Fibroblast of lung (primary cell): ENCODE measurements around the gene EYS. TPM values are rescaled to one million over a fixed set of nuclear protein-coding genes. Genes with fewer than 3 reads are reported as not detected.

ENCODE experiments used
- DNase-seq, 2 donors: peaks; one replicate each; pipeline versions ENCODE4 v3.0.0 to v3.0.0-alpha.2; 2010; ENCODE audit warnings: low read depth in 2 of 2
- H2AFZ ChIP-seq: 2 replicates; pipeline ENCODE4 v1.5.1; 2012; ENCODE audit warnings: low read length, control low read depth, inconsistent platforms
- H3K27ac ChIP-seq: 2 replicates; pipeline ENCODE4 v1.5.1; 2011; ENCODE audit warnings: low read length, control low read depth; ENCODE audit not compliant: insufficient read depth
- H3K27me3 ChIP-seq: 2 replicates; pipeline ENCODE4 v1.5.1; 2011; ENCODE audit warnings: mild to moderate bottlenecking, low read length; ENCODE audit not compliant: control insufficient read depth, insufficient read depth
- H3K36me3 ChIP-seq: 2 replicates; pipeline ENCODE4 v1.5.1; 2011; ENCODE audit warnings: low read length; ENCODE audit not compliant: control insufficient read depth, insufficient read depth
- H3K4me1 ChIP-seq: 2 replicates; pipeline ENCODE4 v1.5.1; 2011; ENCODE audit warnings: low read length; ENCODE audit not compliant: control insufficient read depth, insufficient read depth; ENCODE audit errors: extremely low read depth
- H3K4me2 ChIP-seq: 2 replicates; pipeline ENCODE4 v1.5.1; 2011; ENCODE audit warnings: low read length, control low read depth; ENCODE audit not compliant: insufficient read depth; ENCODE audit errors: extremely low read depth
- H3K4me3 ChIP-seq, 4 experiments: fragments of 200-600 bp in 1 of 4; sonication (generic) in 1 of 4; replicated peaks in 1 of 4; 2 replicates each; pipeline ENCODE4 v1.5.1; 2011 to 2016; ENCODE audit warnings: low read length in 4 of 4, low read depth in 3 of 4, mild to moderate bottlenecking in 3 of 4, control low read depth in 2 of 4, inconsistent platforms in 1 of 4, mixed read lengths in 1 of 4; ENCODE audit not compliant: insufficient read depth in 1 of 4; ENCODE audit errors: control extremely low read depth in 1 of 4
- H3K79me2 ChIP-seq: 2 replicates; pipeline ENCODE4 v1.5.1; 2012; ENCODE audit warnings: mild to moderate bottlenecking, low read length, inconsistent platforms; ENCODE audit not compliant: control insufficient read depth, insufficient read depth
- H3K9ac ChIP-seq: 2 replicates; pipeline ENCODE4 v1.5.1; 2011; ENCODE audit warnings: mild to moderate bottlenecking, low read length, control low read depth; ENCODE audit not compliant: insufficient read depth
- H3K9me3 ChIP-seq: 2 replicates; pipeline ENCODE4 v1.5.1; 2012; ENCODE audit warnings: low read depth, low read length; ENCODE audit not compliant: control insufficient read depth, insufficient read depth
- H4K20me1 ChIP-seq: 2 replicates; pipeline ENCODE4 v1.5.1; 2011; ENCODE audit warnings: low read length; ENCODE audit not compliant: control insufficient read depth, insufficient read depth; ENCODE audit errors: extremely low read depth
- CTCF ChIP-seq, 2 donors: IDR thresholded peaks in 1 of 2; conservative IDR thresholded peaks in 1 of 2; 1 replicate in 1 of 2; 2 replicates in 1 of 2; pipeline ENCODE4 v1.5.1; 2011 to 2012; ENCODE audit warnings: low read length in 2 of 2, control low read depth in 1 of 2, inconsistent platforms in 1 of 2, low read depth in 1 of 2, mild to moderate bottlenecking in 1 of 2
- EZH2 ChIP-seq: IDR thresholded peaks from 2 replicates; pipeline ENCODE4 v1.5.1; 2012; ENCODE audit warnings: low read length, control low read depth, mild to moderate bottlenecking; ENCODE audit errors: missing control alignments
- polyA plus RNA-seq, 2 donors: library from polyadenylated mRNA; depleted of rRNA in 1 of 2; stranded (reverse) in 1 of 2; unstranded in 1 of 2; fragments of >200 nt; gene quantifications; 2 replicates each; pipeline ENCODE4 v1.2.1, GENCODE V29; 2011 to 2012; ENCODE audit warnings: missing spikeins in 1 of 2
- total RNA-seq: library from RNA; depleted of rRNA; stranded (reverse); fragments of >200 nt; gene quantifications from 2 replicates; pipeline ENCODE4 v1.2.1, GENCODE V29; 2014

The EYS gene
- total and polyA plus RNA-seq, 2 donors (not counting 1 experiment from before 2014, with no cell fraction given): under 0.01 TPM; not detected in 1

- TF ChIP-seq CTCF (conservative IDR thresholded peaks at IDR 0.05 in 1 of 2, IDR thresholded peaks at IDR 0.05 in 1 of 2; ENCODE audit: low read depth in 1 of 2, low read length in 2 of 2): no peak
- no peak for TF ChIP-seq EZH2
- no peaks in the 10 kb centered on the region for H3K4me1 ChIP-seq
Measured at GRCh38 chr6:63792736-63793464, 1914.1 kb downstream of the EYS start.

GRCh38 chr6:63790334-63790733 is 1916.7 kb downstream of the EYS start:
- DNase-seq: no peak
- H4K20me1 ChIP-seq: no peaks in the 10 kb centered on the region
- no peak overlapping the region for H3K27ac ChIP-seq
- H3K36me3 ChIP-seq: no peaks in the 10 kb centered on the region
- H3K4me2 ChIP-seq: no peak overlapping the region
- no peaks in the 10 kb centered on the region for H3K27me3 ChIP-seq
- no peak for TF ChIP-seq EZH2
- no peak for TF ChIP-seq CTCF (conservative IDR thresholded peaks at IDR 0.05 in 1 of 2, IDR thresholded peaks at IDR 0.05 in 1 of 2; ENCODE audit: low read depth in 1 of 2, low read length in 2 of 2)
- H3K79me2 ChIP-seq: no peaks in the 10 kb centered on the region
- H3K4me3 ChIP-seq: no peak overlapping the region
- H3K9ac ChIP-seq: no peak overlapping the region
- no peak overlapping the region for H2AFZ ChIP-seq
- no peaks in the 10 kb centered on the region for H3K9me3 ChIP-seq
- no peaks in the 10 kb centered on the region for H3K4me1 ChIP-seq

More at GRCh38 chr6:63792736-63793464, 1914.1 kb downstream of the EYS start:
- no peaks in the 10 kb centered on the region for H3K79me2 ChIP-seq
- no peaks in the 10 kb centered on the region for H4K20me1 ChIP-seq
- no peak overlapping the region for H2AFZ ChIP-seq
- H3K27me3 ChIP-seq: no peaks in the 10 kb centered on the region
- no peak overlapping the region for H3K9ac ChIP-seq
- H3K36me3 ChIP-seq: no peaks in the 10 kb centered on the region
- H3K4me3 ChIP-seq: no peak overlapping the region
- DNase-seq: no peak
- H3K9me3 ChIP-seq: no peaks in the 10 kb centered on the region
- no peak overlapping the region for H3K4me2 ChIP-seq
- H3K27ac ChIP-seq: no peak overlapping the region

GRCh38 chr6:63789699-63790098 is 1917.3 kb downstream of the EYS start:
- Histone ChIP-seq H2AFZ (no peak overlapping the region), H3K36me3 (no peaks in the 10 kb centered on the region), H3K9me3 (no peaks in the 10 kb centered on the region), H4K20me1 (no peaks in the 10 kb centered on the region), H3K27ac (no peak overlapping the region), H3K27me3 (no peaks in the 10 kb centered on the region), H3K4me2 (no peak overlapping the region), H3K9ac (no peak overlapping the region), H3K79me2 (no peaks in the 10 kb centered on the region), H3K4me1 (no peaks in the 10 kb centered on the region), H3K4me3 (no peak overlapping the region)
- TF ChIP-seq EZH2: no peak
- no peak for TF ChIP-seq CTCF (conservative IDR thresholded peaks at IDR 0.05 in 1 of 2, IDR thresholded peaks at IDR 0.05 in 1 of 2; ENCODE audit: low read depth in 1 of 2, low read length in 2 of 2)
- DNase-seq: no peak
